Ascending aorta (tissue), 2 donors: ENCODE data around the gene ATF1. TPM values are rescaled to one million over a fixed set of nuclear protein-coding genes. Genes with fewer than 3 reads are reported as not detected.
A peak's percentile ranks its signal among the peaks of the same experiment; 100 is the strongest.
"Not testable (repeated sequence)": the region's sequence is repeated elsewhere in the genome, so short reads cannot be mapped to it uniquely, and the experiment has no call there.

ENCODE experiments used
- DNase-seq, 2 donors: peaks; one replicate each; pipeline ENCODE4 v3.0.0-alpha.2; 2019; ENCODE audit warnings: low spot score in 2 of 2
- H3K27ac ChIP-seq, 2 donors: fragments of 200-600 bp; sonication (generic); one replicate each; pipeline ENCODE4 v1.5.1; 2016 to 2017; ENCODE audit warnings: mild to moderate bottlenecking in 1 of 2
- H3K27me3 ChIP-seq: fragments of 200-600 bp; sonication (generic); one replicate; pipeline ENCODE4 v1.5.1; 2017
- H3K36me3 ChIP-seq, 2 donors: fragments of 200-600 bp; sonication (generic); one replicate each; pipeline ENCODE4 v1.5.1; 2016
- H3K4me1 ChIP-seq, 2 donors: fragments of 200-600 bp; sonication (generic); one replicate each; pipeline ENCODE4 v1.5.1; 2016 to 2017; ENCODE audit warnings: mild to moderate bottlenecking in 1 of 2
- H3K4me3 ChIP-seq, 2 donors: fragments of 200-600 bp; sonication (generic); one replicate each; pipeline ENCODE4 v1.5.1; 2016 to 2017; ENCODE audit warnings: mild to moderate bottlenecking in 1 of 2
- H3K9me3 ChIP-seq, 2 donors: fragments of 200-600 bp; sonication (generic); one replicate each; pipeline ENCODE4 v1.5.1; 2016
- intact Hi-C: fragments of 100-400 bp; cut with DNase I; formaldehyde crosslinking; loops from one replicate; pipeline ENCODE4 v1.15.1; 2023
- total RNA-seq: library from RNA; depleted of rRNA; stranded (reverse); fragments of >200 nt; gene quantifications from one replicate; pipeline ENCODE4 v1.1.0, GENCODE V29; 2016
- TF ChIP-seq, protein P1 (sequence below), 3 experiments: fragments of 200-600 bp in 2 of 3; fragments of 450-650 bp in 1 of 3; sonication (generic) in 2 of 3; IDR thresholded peaks; one replicate each; pipeline ENCODE4 v1.5.1; 2016 to 2019; ENCODE audit warnings: antibody characterized with exemption in 3 of 3, mild to moderate bottlenecking in 1 of 3, moderate library complexity in 1 of 3

ATF1 gene
- total RNA-seq, 1 donor from 2014 or later = 6.8 TPM

DNA sequence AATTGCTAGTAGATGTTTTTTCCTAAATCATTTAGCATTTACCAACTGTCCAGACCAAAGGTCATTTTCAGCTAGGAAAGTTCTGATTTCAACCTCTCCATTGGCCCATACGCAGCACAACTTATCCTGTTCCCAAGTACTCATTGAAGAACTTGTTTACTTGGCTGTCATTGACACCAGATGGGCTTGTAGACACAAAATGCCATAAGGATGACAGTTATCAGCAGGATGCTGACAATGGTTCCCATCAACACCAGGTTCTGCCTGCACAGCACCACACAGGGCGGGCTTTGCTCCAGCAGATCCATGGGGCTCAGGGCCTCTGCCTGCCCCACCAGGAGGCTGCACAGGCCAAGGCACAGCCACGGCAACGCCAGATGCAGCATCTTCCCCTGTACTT is 42.3 kb downstream of the ATF1 start:
- peaks cover 25 to 28% of the 10 kb centered on the region in 2 donors for H3K36me3 ChIP-seq
- no peak overlapping the region for H3K4me3 ChIP-seq
- intact Hi-C loops = no loop called here
- H3K9me3 ChIP-seq = no peaks in the 10 kb centered on the region
- H3K27me3 ChIP-seq = no peaks in the 10 kb centered on the region
- no peak for DNase-seq
- H3K27ac ChIP-seq = no peak overlapping the region
- H3K4me1 ChIP-seq = no peaks in the 10 kb centered on the region
- TF ChIP-seq, protein P1, sequence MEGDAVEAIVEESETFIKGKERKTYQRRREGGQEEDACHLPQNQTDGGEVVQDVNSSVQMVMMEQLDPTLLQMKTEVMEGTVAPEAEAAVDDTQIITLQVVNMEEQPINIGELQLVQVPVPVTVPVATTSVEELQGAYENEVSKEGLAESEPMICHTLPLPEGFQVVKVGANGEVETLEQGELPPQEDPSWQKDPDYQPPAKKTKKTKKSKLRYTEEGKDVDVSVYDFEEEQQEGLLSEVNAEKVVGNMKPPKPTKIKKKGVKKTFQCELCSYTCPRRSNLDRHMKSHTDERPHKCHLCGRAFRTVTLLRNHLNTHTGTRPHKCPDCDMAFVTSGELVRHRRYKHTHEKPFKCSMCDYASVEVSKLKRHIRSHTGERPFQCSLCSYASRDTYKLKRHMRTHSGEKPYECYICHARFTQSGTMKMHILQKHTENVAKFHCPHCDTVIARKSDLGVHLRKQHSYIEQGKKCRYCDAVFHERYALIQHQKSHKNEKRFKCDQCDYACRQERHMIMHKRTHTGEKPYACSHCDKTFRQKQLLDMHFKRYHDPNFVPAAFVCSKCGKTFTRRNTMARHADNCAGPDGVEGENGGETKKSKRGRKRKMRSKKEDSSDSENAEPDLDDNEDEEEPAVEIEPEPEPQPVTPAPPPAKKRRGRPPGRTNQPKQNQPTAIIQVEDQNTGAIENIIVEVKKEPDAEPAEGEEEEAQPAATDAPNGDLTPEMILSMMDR (IDR thresholded peaks at IDR 0.05) = no peak

GRCh38 chr12:50809131-50809530 is 45.2 kb downstream of the ATF1 start:
- H3K4me1 ChIP-seq, H3K4me3 ChIP-seq, DNase-seq, H3K27me3 ChIP-seq, H3K9me3 ChIP-seq, intact Hi-C loops, H3K27ac ChIP-seq: not testable (repeated sequence)
- peaks cover 45% of the 10 kb centered on the region in 2 donors for H3K36me3 ChIP-seq

GRCh38 chr12:50814921-50815320 is 51.0 kb downstream of the ATF1 start:
- H3K9me3 ChIP-seq, DNase-seq, H3K27me3 ChIP-seq, H3K27ac ChIP-seq, H3K4me3 ChIP-seq, H3K4me1 ChIP-seq, intact Hi-C loops: not testable (repeated sequence)
- H3K36me3 ChIP-seq = peaks cover 77 to 88% of the 10 kb centered on the region in 2 donors

DNA sequence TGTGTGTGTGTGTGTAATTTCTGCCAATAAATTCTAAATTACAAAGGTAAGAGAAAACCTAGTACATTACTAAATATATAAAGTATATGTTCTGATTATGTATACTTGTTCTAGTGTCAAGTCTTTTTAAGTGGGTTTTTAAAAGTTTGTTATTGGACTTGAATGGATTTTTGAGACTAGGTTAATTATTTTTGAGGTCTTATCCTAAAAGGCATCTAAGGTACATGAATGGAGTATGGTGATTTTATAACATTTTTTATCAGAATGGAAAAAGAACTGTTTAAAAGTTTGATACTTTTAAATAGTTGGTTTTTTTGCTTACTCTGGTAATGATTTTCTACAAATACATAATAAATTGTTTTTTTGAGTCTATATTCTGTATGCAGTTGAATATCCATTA is 56.3 kb downstream of the ATF1 start:
- Histone ChIP-seq H3K9me3 (no peaks in the 10 kb centered on the region), H3K36me3 (peaks cover 38 to 49% of the 10 kb centered on the region in 2 donors), H3K4me1 (no peaks in the 10 kb centered on the region), H3K4me3 (no peak overlapping the region), H3K27ac (no peak overlapping the region), H3K27me3 (no peaks in the 10 kb centered on the region)
- DNase-seq = no peak
- intact Hi-C loops = loop anchor here (5.0 kb wide), 1 partner anchor 58 kb away; the partner anchor contains the start of gene ATF1
- TF ChIP-seq, protein P1 (IDR thresholded peaks at IDR 0.05) = no peak

GRCh38 chr12:50822082-50822481 is 58.2 kb downstream of the ATF1 start:
- Histone ChIP-seq H3K36me3 (peaks cover 20 to 30% of the 10 kb centered on the region in 2 donors), H3K4me3 (no peak overlapping the region), H3K27me3 (no peaks in the 10 kb centered on the region), H3K9me3 (no peaks in the 10 kb centered on the region), H3K27ac (no peak overlapping the region), H3K4me1 (no peaks in the 10 kb centered on the region)
- DNase-seq = no peak
- intact Hi-C loops = loop anchor here (5.0 kb wide), 1 partner anchor 60 kb away; the partner anchor contains the start of gene ATF1
- TF ChIP-seq, protein P1 (IDR thresholded peaks at IDR 0.05) = no peak

GRCh38 chr12:50823724-50824123 is 59.8 kb downstream of the ATF1 start:
- Histone ChIP-seq H3K27ac (peak overlapping the region in 1 of 2 donors; percentile 3), H3K36me3 (peaks cover 8 to 15% of the 10 kb centered on the region in 2 donors)
- not testable (repeated sequence) for H3K27me3 ChIP-seq, H3K9me3 ChIP-seq, H3K4me1 ChIP-seq, DNase-seq, H3K4me3 ChIP-seq
- intact Hi-C loops = loop anchor here (2.0 to 5.0 kb wide), 2 partner anchors 61 to 101 kb away; partner anchors contain the start of gene ATF1

- Histone ChIP-seq H3K4me3 (no peak overlapping the region), H3K9me3 (no peaks in the 10 kb centered on the region), H3K36me3 (peaks cover 3 to 4% of the 10 kb centered on the region in 2 donors), H3K27ac (peak overlapping the region; percentile 50 to 51), H3K4me1 (no peaks in the 10 kb centered on the region), H3K27me3 (no peaks in the 10 kb centered on the region)
- intact Hi-C loops = loop anchor here (1.0 to 5.0 kb wide), 4 partner anchors 63 to 201 kb away; partner anchors contain the start of genes ATF1 and SLC11A2
- TF ChIP-seq, protein P1 (IDR thresholded peaks at IDR 0.05) = no peak
- DNase-seq = no peak
Measured at GRCh38 chr12:50824914-50825313, 61.0 kb downstream of the ATF1 start.
